ENCODE results near the gene RPUSD3.
A peak's percentile ranks its signal among the peaks of the same experiment; 100 is the strongest.

Gene RPUSD3

GRCh38 chr3:9791790-9792404, 51.9 kb downstream of the RPUSD3 start:
- peak overlapping the region; percentile 100 for H3K27ac Mint-ChIP-seq
- DNase-seq (no peak), ATAC-seq (replicated peaks) (no peak)
- H3K36me3 Mint-ChIP-seq: peaks cover 58 to 73% of the 10 kb centered on the region in 2 donors
- H3K4me1 Mint-ChIP-seq: peaks cover 36 to 73% of the 10 kb centered on the region in 2 donors
- H3K27me3 Mint-ChIP-seq: no peaks in the 10 kb centered on the region
- peak overlapping the region; percentile 89 to 97 for H3K4me3 Mint-ChIP-seq
- H3K9me3 Mint-ChIP-seq: peaks cover 0 to 4% of the 10 kb centered on the region in 2 donors

- no peak overlapping the region for H3K27ac Mint-ChIP-seq
- H3K9me3 Mint-ChIP-seq: peaks cover 0 to 4% of the 10 kb centered on the region in 2 donors
- H3K4me1 Mint-ChIP-seq: peaks cover 37 to 73% of the 10 kb centered on the region in 2 donors
- H3K36me3 Mint-ChIP-seq: peaks cover 64 to 76% of the 10 kb centered on the region in 2 donors
- H3K27me3 Mint-ChIP-seq: no peaks in the 10 kb centered on the region
- ATAC-seq (replicated peaks) (no peak), DNase-seq (no peak)
- peak overlapping the region; percentile 89 to 97 for H3K4me3 Mint-ChIP-seq
Observed at GRCh38 chr3:9791127-9791526, 52.7 kb downstream of the RPUSD3 start.
